Retinal pigment epithelial cell (primary cell): ENCODE measurements around the gene WSB1.

ENCODE experiments used
- DNase-seq: peaks from one replicate; pipeline ENCODE4 v3.0.0-alpha.2; 2010; ENCODE audit warnings: low read depth
- H3K4me3 ChIP-seq: 2 replicates; pipeline ENCODE4 v1.5.1; 2011; ENCODE audit warnings: mild to moderate bottlenecking, low read length, control low read depth, moderate library complexity
- CTCF ChIP-seq: conservative IDR thresholded peaks from 2 replicates; pipeline ENCODE4 v1.5.1; 2011; ENCODE audit warnings: low read depth, low read length, control low read depth, inconsistent platforms

WSB1 gene

GRCh38 chr17:27339836-27340550 lies 46.1 kb downstream of the WSB1 start:
- DNase-seq = no peak
- no peak for TF ChIP-seq CTCF
- H3K4me3 ChIP-seq = no peak overlapping the region

GRCh38 chr17:27340575-27340974 lies 46.7 kb downstream of the WSB1 start:
- no peak overlapping the region for H3K4me3 ChIP-seq
- TF ChIP-seq CTCF = no peak
- no peak for DNase-seq

GRCh38 chr17:27341041-27341471 lies 47.1 kb downstream of the WSB1 start:
- H3K4me3 ChIP-seq = no peak overlapping the region
- no peak for DNase-seq
- no peak for TF ChIP-seq CTCF

- TF ChIP-seq CTCF = no peak
- no peak for DNase-seq
- no peak overlapping the region for H3K4me3 ChIP-seq
Measured at GRCh38 chr17:27342059-27342458, 48.1 kb downstream of the WSB1 start.

- no peak for DNase-seq
- TF ChIP-seq CTCF = no peak
- H3K4me3 ChIP-seq = no peak overlapping the region
Measured at GRCh38 chr17:27343294-27343693, 49.4 kb downstream of the WSB1 start.

GRCh38 chr17:27343977-27344607 lies 50.2 kb downstream of the WSB1 start:
- no peak for TF ChIP-seq CTCF
- no peak for DNase-seq
- H3K4me3 ChIP-seq = no peak overlapping the region
